Endothelial cell (in vitro differentiated cells): ENCODE measurements around the gene IGFBP4. TPM values are rescaled to one million over a fixed set of nuclear protein-coding genes. Genes with fewer than 3 reads are reported as not detected.

Experiments used
- DNase-seq: peaks from one replicate; pipeline ENCODE4 v3.0.0; 2021; ENCODE audit warnings: low spot score
- H3K27ac Mint-ChIP-seq: one replicate; pipeline ENCODE4 v1.8.0; 2021; ENCODE audit warnings: mixed read lengths, inconsistent platforms; ENCODE audit not compliant: unreplicated experiment
- H3K27me3 Mint-ChIP-seq: one replicate; pipeline ENCODE4 v1.8.0; 2021; ENCODE audit warnings: mild to moderate bottlenecking, moderate library complexity, mixed read lengths, inconsistent platforms; ENCODE audit not compliant: unreplicated experiment
- H3K36me3 Mint-ChIP-seq: one replicate; pipeline ENCODE4 v1.8.0; 2021; ENCODE audit warnings: mild to moderate bottlenecking, low read depth, mixed read lengths, inconsistent platforms; ENCODE audit not compliant: unreplicated experiment
- H3K4me1 Mint-ChIP-seq: one replicate; pipeline ENCODE4 v1.8.0; 2021; ENCODE audit warnings: mild to moderate bottlenecking, mixed read lengths, inconsistent platforms; ENCODE audit not compliant: unreplicated experiment
- H3K4me3 Mint-ChIP-seq: one replicate; pipeline ENCODE4 v1.8.0; 2021; ENCODE audit warnings: mild to moderate bottlenecking, mixed read lengths, inconsistent platforms; ENCODE audit not compliant: unreplicated experiment
- H3K9me3 Mint-ChIP-seq: one replicate; pipeline ENCODE4 v1.8.0; 2021; ENCODE audit warnings: mixed read lengths, inconsistent platforms; ENCODE audit not compliant: unreplicated experiment
- total RNA-seq: library from RNA; stranded (reverse); fragmentation: NEBNext Ultra II Directional; extraction: Animal tissue kit (Norgen Biotek cat#: 25700); gene quantifications from one replicate; pipeline ENCODE4 v1.2.1, GENCODE V29; 2021; ENCODE audit not compliant: unreplicated experiment
- TF ChIP-seq, protein P1 (sequence below): fragments of 200-600 bp; sonication (generic); IDR thresholded peaks from one replicate; pipeline ENCODE4 v1.5.0; 2021; ENCODE audit warnings: antibody characterized with exemption; ENCODE audit not compliant: unreplicated experiment

IGFBP4 gene
- total RNA-seq, 1 donor from 2014 or later, result 1,531 TPM

DNA sequence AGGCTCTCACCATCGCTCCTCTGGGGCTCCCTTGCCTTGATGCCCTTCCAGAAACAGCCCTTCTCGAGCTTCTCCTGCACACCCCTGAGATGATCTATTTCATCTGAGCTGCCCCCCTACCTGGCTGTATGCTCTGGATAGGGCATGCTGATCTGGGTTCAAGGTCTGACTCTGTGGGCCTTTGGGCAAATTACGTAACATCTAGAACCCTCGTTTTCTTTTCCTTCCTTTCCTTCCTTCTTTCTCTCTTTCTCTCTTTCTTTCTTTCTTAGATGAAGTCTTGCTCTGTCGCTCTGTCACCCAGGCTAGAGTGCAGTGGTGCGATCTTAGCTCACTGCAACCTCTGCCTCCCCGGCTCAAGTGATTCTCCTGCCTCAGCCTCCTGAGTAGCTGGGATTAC is 37.9 kb downstream of the IGFBP4 start:
- Mint-ChIP-seq H3K27ac (no peak overlapping the region), H3K27me3 (peaks cover 13% of the 10 kb centered on the region), H3K36me3 (no peaks in the 10 kb centered on the region), H3K4me3 (no peak overlapping the region), H3K9me3 (no peaks in the 10 kb centered on the region), H3K4me1 (peaks cover 24% of the 10 kb centered on the region)
- TF ChIP-seq, protein P1, sequence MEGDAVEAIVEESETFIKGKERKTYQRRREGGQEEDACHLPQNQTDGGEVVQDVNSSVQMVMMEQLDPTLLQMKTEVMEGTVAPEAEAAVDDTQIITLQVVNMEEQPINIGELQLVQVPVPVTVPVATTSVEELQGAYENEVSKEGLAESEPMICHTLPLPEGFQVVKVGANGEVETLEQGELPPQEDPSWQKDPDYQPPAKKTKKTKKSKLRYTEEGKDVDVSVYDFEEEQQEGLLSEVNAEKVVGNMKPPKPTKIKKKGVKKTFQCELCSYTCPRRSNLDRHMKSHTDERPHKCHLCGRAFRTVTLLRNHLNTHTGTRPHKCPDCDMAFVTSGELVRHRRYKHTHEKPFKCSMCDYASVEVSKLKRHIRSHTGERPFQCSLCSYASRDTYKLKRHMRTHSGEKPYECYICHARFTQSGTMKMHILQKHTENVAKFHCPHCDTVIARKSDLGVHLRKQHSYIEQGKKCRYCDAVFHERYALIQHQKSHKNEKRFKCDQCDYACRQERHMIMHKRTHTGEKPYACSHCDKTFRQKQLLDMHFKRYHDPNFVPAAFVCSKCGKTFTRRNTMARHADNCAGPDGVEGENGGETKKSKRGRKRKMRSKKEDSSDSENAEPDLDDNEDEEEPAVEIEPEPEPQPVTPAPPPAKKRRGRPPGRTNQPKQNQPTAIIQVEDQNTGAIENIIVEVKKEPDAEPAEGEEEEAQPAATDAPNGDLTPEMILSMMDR, result no peak
- DNase-seq, result no peak

DNA sequence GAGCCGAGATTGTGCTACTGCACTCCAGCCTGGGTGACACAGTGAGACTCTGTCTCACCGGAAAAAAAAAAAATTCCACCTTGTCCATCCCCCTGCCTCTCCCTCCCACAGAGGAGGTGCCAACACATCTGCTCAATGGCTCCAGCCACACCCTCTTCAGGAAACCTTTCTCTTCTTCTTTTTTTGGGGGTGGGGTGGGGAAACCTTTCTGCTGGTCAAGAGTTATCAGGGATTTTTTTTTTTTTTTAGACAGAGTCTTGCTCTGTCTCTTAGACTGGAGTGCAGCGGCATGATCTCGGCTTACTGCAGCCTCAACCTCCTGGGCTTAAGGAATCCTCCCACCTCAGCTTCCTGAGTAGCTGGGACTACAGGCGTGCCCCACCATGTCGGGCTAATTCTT is 39.5 kb downstream of the IGFBP4 start:
- DNase-seq, result no peak
- no peak overlapping the region for H3K4me3 Mint-ChIP-seq
- TF ChIP-seq, protein P1, result no peak
- no peaks in the 10 kb centered on the region for H3K9me3 Mint-ChIP-seq
- no peaks in the 10 kb centered on the region for H3K36me3 Mint-ChIP-seq
- H3K4me1 Mint-ChIP-seq, result peaks cover 27% of the 10 kb centered on the region
- H3K27me3 Mint-ChIP-seq, result peaks cover 9% of the 10 kb centered on the region
- no peak overlapping the region for H3K27ac Mint-ChIP-seq

DNA sequence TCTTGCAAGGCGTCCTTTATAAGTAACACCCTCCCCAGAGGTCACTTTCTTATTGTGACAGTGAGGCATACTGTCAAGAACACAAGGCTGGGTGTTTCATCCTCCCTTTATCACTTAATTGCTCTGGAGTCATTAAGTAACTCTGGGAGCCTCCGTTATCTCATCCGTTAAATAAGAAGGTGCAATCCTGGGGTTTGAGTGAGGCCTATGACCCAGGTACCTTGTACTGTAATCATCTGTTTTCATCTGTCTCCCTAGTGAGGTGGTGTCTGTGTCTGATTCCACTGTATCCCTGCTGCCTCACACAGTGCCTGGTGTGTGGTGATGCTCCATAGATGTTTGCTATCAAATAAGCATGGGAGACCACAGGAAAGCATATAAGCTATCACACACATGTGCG is 40.4 kb downstream of the IGFBP4 start:
- peaks cover 12% of the 10 kb centered on the region for H3K27me3 Mint-ChIP-seq
- H3K36me3 Mint-ChIP-seq, result no peaks in the 10 kb centered on the region
- DNase-seq, result no peak
- no peak overlapping the region for H3K27ac Mint-ChIP-seq
- no peaks in the 10 kb centered on the region for H3K9me3 Mint-ChIP-seq
- H3K4me3 Mint-ChIP-seq, result no peak overlapping the region
- TF ChIP-seq, protein P1, result no peak
- H3K4me1 Mint-ChIP-seq, result peaks cover 27% of the 10 kb centered on the region

DNA sequence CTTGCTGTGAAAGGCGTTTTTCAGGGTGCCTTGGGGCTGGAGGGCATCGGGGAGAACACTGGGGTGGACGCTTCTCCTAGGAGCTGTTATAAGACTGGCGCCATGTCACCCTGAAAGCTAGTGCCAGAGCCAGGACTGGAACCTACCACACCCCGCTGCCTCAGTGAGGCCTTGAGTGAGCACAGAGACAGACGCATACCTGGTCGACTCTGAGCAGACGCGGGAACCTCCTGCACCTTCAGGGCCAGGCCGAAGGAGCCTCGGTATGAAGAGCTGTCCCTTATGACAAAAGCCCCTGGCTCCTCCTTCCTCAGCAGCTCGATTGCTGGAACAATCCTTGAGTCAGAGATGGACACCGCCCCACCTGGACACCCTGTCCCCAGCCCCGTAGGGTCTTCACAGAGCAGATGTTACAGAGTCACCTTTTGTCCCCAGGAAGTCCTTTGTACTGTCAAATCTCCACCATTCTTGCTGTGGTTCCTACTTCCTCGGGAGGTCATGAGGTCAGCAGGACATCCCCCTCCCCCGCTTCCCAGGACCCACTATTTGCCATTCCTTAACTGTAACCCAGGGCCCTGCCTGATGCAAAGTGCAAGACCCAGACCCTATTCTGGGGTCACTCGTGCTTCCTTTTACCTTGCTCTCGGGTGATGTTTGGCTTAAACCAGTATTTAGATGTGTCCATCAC is 41.2 kb downstream of the IGFBP4 start:
- no peak for DNase-seq
- Mint-ChIP-seq H3K27me3 (peaks cover 10% of the 10 kb centered on the region), H3K36me3 (no peaks in the 10 kb centered on the region), H3K27ac (no peak overlapping the region), H3K9me3 (no peaks in the 10 kb centered on the region), H3K4me3 (no peak overlapping the region), H3K4me1 (peaks cover 27% of the 10 kb centered on the region)
- TF ChIP-seq, protein P1, result no peak

DNA sequence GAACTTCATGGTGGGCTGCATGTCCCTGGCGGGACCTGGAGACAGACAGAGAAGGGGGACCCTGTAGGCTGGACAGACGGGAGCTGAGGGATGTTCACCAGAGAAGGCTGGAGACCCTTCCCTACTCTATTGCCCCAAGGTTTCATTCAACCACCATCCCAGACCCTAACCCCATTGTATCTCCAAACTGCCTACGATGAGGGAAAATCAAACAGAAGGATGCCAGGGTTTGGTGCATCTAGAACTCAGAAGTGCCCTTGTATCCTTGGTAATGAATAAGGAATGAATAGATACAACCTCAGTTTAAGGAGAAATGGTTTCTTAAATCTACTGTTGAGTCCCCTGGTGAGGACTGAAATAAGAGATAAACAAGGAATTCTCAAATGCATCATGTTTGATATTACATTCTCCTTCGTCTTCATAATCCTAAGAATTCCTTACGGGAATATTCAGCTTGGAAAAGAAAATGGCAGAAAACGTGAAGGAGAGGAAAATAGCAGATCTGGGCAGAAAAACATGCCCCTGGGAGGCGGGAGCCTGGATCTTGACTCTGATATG is 41.8 kb downstream of the IGFBP4 start:
- TF ChIP-seq, protein P1, result no peak
- peaks cover 10% of the 10 kb centered on the region for H3K27me3 Mint-ChIP-seq
- H3K27ac Mint-ChIP-seq, result no peak overlapping the region
- no peak overlapping the region for H3K4me3 Mint-ChIP-seq
- H3K9me3 Mint-ChIP-seq, result no peaks in the 10 kb centered on the region
- DNase-seq, result no peak
- no peaks in the 10 kb centered on the region for H3K36me3 Mint-ChIP-seq
- H3K4me1 Mint-ChIP-seq, result peaks cover 27% of the 10 kb centered on the region
